ENCODE measurements around the gene ACAD11.

DNA sequence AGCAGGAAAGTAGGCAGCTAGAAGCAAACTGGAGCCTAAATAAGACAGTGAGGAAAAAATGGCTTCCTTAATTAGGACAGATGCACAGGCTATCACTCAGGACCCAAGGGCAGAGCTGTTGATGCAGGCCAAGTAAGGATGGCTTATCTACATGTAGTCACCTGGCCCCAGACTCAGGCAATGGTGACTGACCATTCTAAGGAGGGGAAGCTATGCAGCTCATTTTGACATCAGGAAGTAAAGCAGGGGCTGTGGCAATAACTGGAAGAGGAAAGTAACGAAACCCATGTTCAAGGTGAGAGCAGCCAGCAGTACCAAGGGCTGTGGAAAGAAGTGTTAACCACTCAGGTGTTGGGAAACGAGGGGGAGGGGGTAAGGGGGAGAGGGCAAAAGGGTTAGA is 16.2 kb downstream of the ACAD11 start:
- TF ChIP-seq, protein P1, sequence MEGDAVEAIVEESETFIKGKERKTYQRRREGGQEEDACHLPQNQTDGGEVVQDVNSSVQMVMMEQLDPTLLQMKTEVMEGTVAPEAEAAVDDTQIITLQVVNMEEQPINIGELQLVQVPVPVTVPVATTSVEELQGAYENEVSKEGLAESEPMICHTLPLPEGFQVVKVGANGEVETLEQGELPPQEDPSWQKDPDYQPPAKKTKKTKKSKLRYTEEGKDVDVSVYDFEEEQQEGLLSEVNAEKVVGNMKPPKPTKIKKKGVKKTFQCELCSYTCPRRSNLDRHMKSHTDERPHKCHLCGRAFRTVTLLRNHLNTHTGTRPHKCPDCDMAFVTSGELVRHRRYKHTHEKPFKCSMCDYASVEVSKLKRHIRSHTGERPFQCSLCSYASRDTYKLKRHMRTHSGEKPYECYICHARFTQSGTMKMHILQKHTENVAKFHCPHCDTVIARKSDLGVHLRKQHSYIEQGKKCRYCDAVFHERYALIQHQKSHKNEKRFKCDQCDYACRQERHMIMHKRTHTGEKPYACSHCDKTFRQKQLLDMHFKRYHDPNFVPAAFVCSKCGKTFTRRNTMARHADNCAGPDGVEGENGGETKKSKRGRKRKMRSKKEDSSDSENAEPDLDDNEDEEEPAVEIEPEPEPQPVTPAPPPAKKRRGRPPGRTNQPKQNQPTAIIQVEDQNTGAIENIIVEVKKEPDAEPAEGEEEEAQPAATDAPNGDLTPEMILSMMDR (IDR thresholded peaks at IDR 0.05) = no peak
- no peak for TF ChIP-seq POLR2A (IDR thresholded peaks at IDR 0.05)

Measured in lower leg skin (tissue), 3 donors.